Activated CD4-positive, alpha-beta T cell treated with anti-CD3 and anti-CD28 coated beads, Interleukin-2, amount 10 ng/mL, durations not matched to agents 24 days and 14 days (primary cell): ENCODE measurements around the gene SEMA7A. TPM values are rescaled to one million over a fixed set of nuclear protein-coding genes. Genes with fewer than 3 reads are reported as not detected.

Source experiments
- DNase-seq: peaks from one replicate; pipeline ENCODE4 v3.0.0; 2022
- H3K27ac Mint-ChIP-seq: one replicate; pipeline ENCODE4 v1.8.0; 2022; ENCODE audit warnings: mild to moderate bottlenecking, mixed read lengths
- H3K27me3 Mint-ChIP-seq: one replicate; pipeline ENCODE4 v1.8.0; 2022; ENCODE audit warnings: mixed read lengths
- H3K36me3 Mint-ChIP-seq: one replicate; pipeline ENCODE4 v1.8.0; 2022; ENCODE audit warnings: low read depth, mild to moderate bottlenecking, mixed read lengths
- H3K4me1 Mint-ChIP-seq: one replicate; pipeline ENCODE4 v1.8.0; 2021; ENCODE audit warnings: mixed read lengths
- H3K4me3 Mint-ChIP-seq: one replicate; pipeline ENCODE4 v1.8.0; 2022; ENCODE audit warnings: mild to moderate bottlenecking, moderate library complexity, mixed read lengths
- H3K9me3 Mint-ChIP-seq: one replicate; pipeline ENCODE4 v1.8.0; 2021; ENCODE audit warnings: mixed read lengths
- intact Hi-C: fragments of 100-400 bp; cut with micrococcal nuclease; formaldehyde crosslinking; loops from one replicate; pipeline ENCODE4 v1.15.1; 2023
- total RNA-seq: library from RNA; stranded (reverse); gene quantifications from 2 replicates; pipeline ENCODE4 v1.2.3, GENCODE V29; 2022

Gene SEMA7A
- total RNA-seq, 1 donor from 2014 or later: 89.6 TPM

DNA sequence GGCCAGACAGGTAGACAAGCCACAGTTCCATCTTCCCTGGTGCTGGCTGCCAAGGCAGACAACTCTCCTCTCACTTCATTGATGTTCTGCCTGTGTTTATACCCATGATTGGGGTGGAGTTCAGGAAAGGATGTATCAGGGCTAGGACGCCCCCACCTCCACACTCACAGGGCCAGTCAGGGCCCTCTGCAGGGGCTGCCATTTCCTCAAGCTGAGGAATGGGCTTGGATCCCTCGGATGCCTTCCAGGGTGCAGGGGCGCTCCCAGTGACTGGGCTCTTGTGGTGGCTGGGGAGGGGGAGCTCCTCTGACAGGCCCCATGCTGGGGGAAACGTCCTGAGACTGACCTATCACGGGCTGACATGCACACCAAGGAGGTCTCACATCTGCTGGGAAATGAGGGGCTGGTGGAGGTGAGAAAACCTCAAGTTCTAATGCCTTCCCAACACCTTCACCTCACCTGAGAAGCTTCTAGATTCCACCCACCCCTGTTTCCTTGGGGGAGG, 31.4 kb downstream of the SEMA7A start:
- Mint-ChIP-seq H3K4me1 (peaks cover 74% of the 10 kb centered on the region), H3K36me3 (peaks cover 16% of the 10 kb centered on the region), H3K27ac (peak overlapping the region; percentile 79), H3K9me3 (no peaks in the 10 kb centered on the region), H3K27me3 (no peaks in the 10 kb centered on the region), H3K4me3 (peak overlapping the region; percentile 20)
- intact Hi-C loops: loop anchor here (2.0 to 5.0 kb wide), 2 partner anchors 144 to 385 kb away; no protein-coding TSS in a partner anchor
- no peak for DNase-seq

DNA sequence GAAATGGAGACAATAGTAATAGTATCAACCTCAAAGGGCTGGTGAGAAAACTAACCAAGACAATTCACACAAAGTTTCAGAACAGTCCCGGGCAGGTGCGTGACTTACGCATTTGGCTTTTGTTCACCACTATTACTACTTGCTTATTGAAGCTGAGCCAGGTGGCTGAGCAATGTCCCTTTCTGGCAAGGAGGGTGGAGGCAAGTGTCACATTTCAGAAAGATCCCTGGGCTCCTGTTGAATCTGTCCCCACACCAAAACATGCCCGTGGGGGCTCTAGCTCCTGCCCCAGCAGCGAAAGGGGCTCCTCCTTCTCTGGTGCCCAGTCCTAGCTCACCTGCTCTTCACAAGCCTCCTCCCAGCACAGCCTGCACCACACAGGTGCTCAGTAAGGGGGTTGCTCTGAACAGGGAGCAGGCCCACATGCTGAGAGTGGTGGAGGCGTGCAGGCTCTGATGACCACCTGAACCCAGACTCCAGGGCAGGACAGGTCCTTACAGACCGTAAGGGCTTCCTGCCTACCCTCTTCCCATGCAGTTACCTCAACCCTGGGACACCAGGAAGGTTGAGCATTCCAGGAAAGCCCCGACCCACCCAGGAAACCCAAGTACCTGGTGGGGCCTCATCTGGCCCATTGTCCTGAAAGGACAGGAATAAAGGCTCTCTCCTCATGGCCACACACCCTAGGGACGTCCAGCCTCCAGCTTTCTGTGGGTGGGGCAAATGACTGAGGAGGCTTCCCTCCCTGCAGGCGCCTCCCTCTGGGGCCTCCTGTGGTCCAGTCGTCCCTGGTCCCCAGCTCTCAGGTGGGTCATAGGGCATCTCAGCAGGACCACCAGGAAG, 32.6 kb downstream of the SEMA7A start:
- Mint-ChIP-seq H3K27me3 (no peaks in the 10 kb centered on the region), H3K9me3 (no peaks in the 10 kb centered on the region), H3K4me1 (peaks cover 81% of the 10 kb centered on the region), H3K4me3 (peak overlapping the region; percentile 69), H3K27ac (peak overlapping the region; percentile 79), H3K36me3 (peaks cover 19% of the 10 kb centered on the region)
- intact Hi-C loops: loop anchor here (1.0 to 5.0 kb wide), 2 partner anchors 32 to 386 kb away; partner anchors contain the start of gene SEMA7A
- DNase-seq: peak; percentile 75

DNA sequence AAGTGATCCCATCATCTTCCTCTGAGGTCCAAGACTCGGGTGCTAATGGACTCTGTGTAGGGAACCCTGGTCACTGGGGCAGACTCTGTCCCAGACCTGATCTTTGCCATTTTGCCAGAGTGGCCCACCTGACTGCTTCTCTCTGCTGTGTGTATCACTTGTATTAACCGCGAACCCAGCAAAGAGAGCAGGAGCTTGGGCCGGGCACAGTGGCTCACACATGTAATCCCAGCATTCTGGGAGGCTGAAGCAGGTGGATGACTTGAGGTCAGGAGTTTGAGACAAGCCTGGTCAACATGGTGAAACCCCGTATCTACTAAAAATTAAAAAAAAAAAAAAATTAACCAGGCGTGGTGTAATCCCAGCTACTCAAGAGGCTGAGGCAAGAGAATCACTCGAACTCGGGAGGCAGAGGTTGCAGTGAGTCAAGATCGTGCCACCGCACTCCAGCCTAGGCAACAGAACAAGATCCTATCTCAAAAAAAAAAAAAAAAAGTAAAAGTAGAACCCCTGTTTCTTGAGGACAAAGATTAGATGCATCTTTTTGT, 33.4 kb downstream of the SEMA7A start:
- intact Hi-C loops: loop anchor here (1.0 to 5.0 kb wide), 2 partner anchors 33 to 387 kb away; partner anchors contain the start of gene SEMA7A
- Mint-ChIP-seq H3K27me3 (no peaks in the 10 kb centered on the region), H3K4me1 (peaks cover 88% of the 10 kb centered on the region)

DNA sequence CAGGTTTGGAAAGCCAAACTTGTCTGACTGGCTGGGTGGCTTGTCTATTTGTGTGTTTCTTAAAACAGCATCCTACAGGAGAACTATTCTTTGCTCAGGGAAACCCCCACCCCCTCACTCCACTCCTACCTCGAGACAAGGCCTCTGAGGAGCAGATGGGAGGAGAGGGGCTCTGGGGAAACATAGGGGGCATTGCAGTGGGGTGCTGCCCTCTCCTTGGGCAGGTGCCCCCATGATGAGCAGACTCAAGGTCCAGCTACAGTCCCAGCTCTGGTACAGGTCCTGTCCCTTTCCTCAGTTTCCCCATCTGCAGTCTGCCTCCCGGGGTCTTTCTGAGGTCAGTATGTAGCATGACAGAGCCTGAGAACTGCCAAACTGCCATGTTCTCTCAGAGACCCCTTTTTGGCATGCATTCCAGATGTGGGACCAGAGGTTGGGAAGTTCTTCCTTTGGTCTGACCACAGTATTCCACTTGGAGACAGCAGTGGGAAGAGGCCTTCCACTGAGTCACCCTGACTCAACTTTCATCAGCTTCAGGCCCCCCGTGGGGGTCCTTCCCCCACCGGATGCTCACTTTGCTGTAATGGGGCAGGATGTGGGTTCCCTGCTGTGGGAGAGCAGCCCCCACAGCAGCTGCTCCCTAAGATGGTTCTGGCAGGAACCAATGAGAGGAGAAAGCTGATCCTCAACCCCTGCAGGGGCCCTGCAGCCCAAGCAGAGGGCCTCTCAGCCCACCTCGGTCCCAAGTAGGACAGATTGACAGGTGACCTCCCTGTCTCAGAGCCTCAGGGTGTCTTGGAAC, 34.0 kb downstream of the SEMA7A start:
- peak overlapping the region; percentile 79 for H3K27ac Mint-ChIP-seq

More for the DNA sequence above, 33.4 kb downstream of the SEMA7A start:
- H3K9me3 Mint-ChIP-seq: no peaks in the 10 kb centered on the region
- H3K27ac Mint-ChIP-seq: peak overlapping the region; percentile 79
- DNase-seq: peak; percentile 75
- peaks cover 13% of the 10 kb centered on the region for H3K36me3 Mint-ChIP-seq
- H3K4me3 Mint-ChIP-seq: peak overlapping the region; percentile 69

DNA sequence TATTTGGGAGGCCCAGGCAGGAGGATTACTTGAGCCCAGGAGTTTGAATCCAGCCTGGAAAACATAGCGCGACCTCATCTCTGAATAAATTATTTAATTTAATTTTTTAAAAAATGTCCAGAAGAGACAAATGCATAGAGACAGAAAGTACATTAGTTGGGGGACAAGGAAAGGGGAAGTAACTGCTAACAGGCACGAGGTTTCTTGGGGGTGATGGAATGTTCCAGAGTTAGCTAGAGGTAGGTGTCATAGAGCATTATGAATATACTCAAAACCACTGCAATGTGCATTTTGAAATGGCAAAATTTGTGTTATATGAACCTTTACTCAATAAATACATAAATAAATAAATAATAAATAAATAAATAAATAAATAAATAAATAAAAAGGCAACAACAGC, 34.7 kb downstream of the SEMA7A start:
- no peaks in the 10 kb centered on the region for H3K27me3 Mint-ChIP-seq
- H3K9me3 Mint-ChIP-seq: no peaks in the 10 kb centered on the region
- peaks cover 95% of the 10 kb centered on the region for H3K4me1 Mint-ChIP-seq
- peaks cover 7% of the 10 kb centered on the region for H3K36me3 Mint-ChIP-seq
- peak overlapping the region; percentile 97 for H3K27ac Mint-ChIP-seq
- DNase-seq: no peak
- H3K4me3 Mint-ChIP-seq: no peak overlapping the region
- intact Hi-C loops: no loop called here

More for the DNA sequence above, 34.0 kb downstream of the SEMA7A start:
- DNase-seq: peak; percentile 82
- peaks cover 13% of the 10 kb centered on the region for H3K36me3 Mint-ChIP-seq
- peak overlapping the region; percentile 69 for H3K4me3 Mint-ChIP-seq
- H3K27me3 Mint-ChIP-seq: no peaks in the 10 kb centered on the region
- peaks cover 95% of the 10 kb centered on the region for H3K4me1 Mint-ChIP-seq
- intact Hi-C loops: loop anchor here (1.0 to 5.0 kb wide), 2 partner anchors 34 to 388 kb away; partner anchors contain the start of gene SEMA7A
- no peaks in the 10 kb centered on the region for H3K9me3 Mint-ChIP-seq

DNA sequence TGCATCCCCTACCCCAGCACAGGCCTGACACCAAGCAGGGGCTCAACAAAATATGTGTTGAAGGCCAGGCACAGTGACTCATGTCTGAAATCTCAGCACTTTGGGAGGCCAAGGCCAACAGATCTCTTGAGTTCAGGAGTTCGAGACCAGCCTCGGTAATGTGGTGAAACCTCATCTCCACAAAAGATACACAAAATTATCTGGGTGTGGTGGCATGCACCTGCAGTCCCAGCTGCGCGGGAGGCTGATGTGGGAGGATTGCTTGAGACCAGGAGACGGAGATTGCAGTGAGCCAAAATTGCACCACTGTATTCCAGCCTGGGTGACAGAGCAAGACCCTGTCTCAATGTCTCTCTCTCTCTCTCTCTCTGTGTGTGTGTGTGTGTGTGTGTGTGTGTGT, 35.6 kb downstream of the SEMA7A start:
- Mint-ChIP-seq H3K4me3 (peak overlapping the region; percentile 66), H3K27me3 (no peaks in the 10 kb centered on the region), H3K4me1 (peaks cover 90% of the 10 kb centered on the region), H3K36me3 (peaks cover 5% of the 10 kb centered on the region), H3K9me3 (no peaks in the 10 kb centered on the region), H3K27ac (peak overlapping the region; percentile 97)
- DNase-seq: no peak
- intact Hi-C loops: no loop called here

DNA sequence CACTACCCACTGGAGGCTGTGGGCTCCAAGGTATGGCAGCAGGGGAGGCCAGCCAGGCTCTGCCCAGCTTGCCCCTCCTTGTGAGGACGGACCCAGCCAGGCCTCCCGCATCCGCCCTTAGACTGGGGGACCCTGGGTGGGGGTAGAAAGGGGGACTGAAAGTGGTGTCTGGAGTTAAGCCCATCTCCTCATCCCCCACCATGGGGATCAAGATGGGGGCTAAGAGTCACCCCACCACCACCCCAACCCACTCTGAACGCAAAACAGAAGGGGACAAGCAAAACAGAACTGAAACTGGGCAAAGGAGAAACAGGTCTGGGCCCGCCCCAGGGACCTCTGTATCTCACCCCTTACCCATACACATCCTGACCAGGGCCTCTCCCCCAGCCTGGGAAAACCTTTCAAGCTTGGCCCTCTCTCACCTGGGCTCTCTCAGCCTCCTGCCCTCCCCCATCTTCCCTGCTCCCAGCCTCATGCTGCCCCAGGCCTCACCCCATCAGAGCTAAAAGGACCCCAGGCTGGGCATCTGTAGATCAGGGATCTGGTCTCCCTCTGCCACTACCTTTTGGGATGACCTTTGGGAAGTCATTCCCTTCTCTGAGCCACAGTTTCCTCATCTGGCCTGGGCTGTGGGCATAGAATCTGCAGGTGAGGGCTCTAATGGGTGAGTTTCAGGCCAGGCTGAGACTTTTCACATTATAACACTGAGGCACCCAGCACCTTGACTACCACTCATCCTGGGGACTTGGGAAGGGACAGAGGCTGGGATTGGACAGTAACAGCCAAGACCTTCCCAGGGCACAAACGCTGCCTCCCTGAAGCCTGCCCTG, 36.3 kb downstream of the SEMA7A start:
- H3K4me1 Mint-ChIP-seq: peaks cover 90% of the 10 kb centered on the region
- H3K27ac Mint-ChIP-seq: peak overlapping the region; percentile 97
- H3K36me3 Mint-ChIP-seq: peaks cover 6% of the 10 kb centered on the region
- no peaks in the 10 kb centered on the region for H3K27me3 Mint-ChIP-seq
- peak overlapping the region; percentile 66 for H3K4me3 Mint-ChIP-seq
- intact Hi-C loops: loop anchor here (2.0 kb wide), 1 partner anchor 63 kb away; the partner anchor contains the start of gene UBL7
- DNase-seq: no peak
- H3K9me3 Mint-ChIP-seq: no peaks in the 10 kb centered on the region

DNA sequence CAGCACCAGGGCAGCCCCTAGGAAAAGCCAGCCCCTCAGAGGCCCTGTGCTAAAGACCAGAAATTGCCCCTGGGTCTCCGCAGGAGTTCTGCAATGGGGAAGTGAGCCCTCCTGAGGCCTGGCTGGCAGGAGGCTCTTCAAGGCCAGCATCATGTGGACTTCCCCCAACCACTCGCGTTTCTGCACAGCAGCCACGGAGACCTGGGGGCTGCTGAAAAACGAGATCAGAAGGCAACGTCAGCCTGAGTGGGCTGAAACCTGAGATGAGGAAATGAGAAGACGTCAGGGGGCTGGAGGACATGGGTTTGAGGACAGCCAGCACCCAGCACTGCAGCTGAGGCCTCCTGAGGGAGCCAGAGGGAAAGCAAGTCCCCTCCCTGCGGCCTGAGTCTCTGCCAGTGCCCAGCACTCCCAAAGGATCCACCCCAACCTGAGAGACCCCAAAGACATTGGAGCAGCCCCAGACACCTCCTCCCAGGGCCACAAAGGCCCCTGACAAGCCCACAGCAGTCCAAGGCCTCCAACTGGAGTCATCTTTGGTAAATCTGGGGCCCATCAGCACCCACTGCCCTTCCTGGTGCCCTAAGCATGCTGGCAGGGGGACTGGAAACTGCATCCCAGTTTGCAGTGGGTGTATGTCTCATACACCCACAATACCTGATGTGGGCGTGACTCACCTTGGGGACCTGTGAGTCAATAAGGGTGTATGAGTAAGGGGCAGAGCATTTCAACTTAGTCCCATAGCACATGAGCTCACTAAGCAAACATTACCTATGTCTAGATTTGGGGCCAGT, 37.1 kb downstream of the SEMA7A start:
- DNase-seq: no peak
- Mint-ChIP-seq H3K36me3 (peaks cover 8% of the 10 kb centered on the region), H3K4me1 (peaks cover 90% of the 10 kb centered on the region), H3K4me3 (peak overlapping the region; percentile 66), H3K9me3 (no peaks in the 10 kb centered on the region), H3K27ac (peak overlapping the region; percentile 97), H3K27me3 (no peaks in the 10 kb centered on the region)
- intact Hi-C loops: loop anchor here (1.0 to 2.0 kb wide), 2 partner anchors 12 to 64 kb away; partner anchors contain the start of gene UBL7

DNA sequence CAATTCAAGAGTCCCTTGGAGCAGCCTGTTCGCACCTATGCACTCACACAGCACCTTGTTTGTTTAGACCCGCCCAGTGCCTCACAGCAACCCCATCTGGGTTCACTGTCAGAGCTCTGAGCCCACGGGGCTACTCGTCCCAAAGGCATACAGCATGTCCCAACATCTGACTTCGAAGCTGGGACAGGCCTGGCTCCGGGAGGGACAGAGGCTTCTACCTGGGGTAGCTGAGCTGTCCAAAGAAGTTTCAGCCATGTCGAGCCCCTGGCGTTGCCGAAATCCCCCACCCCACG, 37.7 kb downstream of the SEMA7A start:
- DNase-seq: no peak
- Mint-ChIP-seq H3K27ac (peak overlapping the region; percentile 97), H3K4me1 (peaks cover 89% of the 10 kb centered on the region), H3K27me3 (no peaks in the 10 kb centered on the region), H3K9me3 (no peaks in the 10 kb centered on the region), H3K4me3 (peak overlapping the region; percentile 66), H3K36me3 (peaks cover 8% of the 10 kb centered on the region)
- intact Hi-C loops: loop anchor here (1.0 to 2.0 kb wide), 2 partner anchors 12 to 65 kb away; partner anchors contain the start of gene UBL7

DNA sequence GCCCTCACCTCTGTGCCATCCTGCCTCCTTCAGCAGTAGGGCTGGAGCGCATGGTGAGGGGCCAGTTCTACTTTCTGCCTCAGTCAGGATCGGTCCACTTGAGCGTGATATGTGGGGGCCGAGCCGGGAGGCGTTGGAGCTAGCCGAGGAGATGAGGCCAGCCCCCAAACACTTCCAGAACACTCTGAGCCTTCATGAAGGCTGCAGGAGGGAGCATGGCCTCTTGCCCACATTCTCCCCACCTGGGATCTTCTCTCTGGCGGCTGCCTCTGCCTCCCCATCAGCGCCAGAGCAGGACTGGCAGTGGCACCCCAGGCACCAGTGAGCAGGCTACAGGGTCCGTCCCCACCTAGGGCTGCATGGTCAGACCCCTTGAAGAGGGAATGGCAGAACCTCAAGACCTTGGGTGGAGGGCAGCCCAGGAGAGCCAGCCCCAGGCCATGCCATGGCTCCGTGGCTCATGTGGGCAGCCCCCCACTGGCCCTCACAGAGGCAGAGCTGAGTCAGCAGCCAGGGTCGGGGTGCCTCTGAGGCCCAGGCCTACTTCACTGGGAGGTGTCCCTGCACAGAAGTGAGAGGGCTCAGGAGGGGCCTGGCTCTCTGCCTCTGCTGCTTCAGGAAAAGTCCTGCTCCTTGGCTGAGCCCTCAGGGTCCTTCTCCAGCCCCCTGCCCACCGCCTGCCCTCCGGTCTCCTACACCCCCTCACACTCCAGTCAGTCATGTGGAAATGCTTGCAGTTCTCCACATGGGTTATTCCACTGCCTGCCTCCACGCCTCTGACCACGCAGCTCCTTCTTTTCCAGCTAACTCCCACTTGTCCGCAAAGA, 38.2 kb downstream of the SEMA7A start:
- Mint-ChIP-seq H3K27me3 (no peaks in the 10 kb centered on the region), H3K36me3 (peaks cover 8% of the 10 kb centered on the region), H3K27ac (peak overlapping the region; percentile 97), H3K4me3 (no peak overlapping the region), H3K4me1 (peaks cover 89% of the 10 kb centered on the region), H3K9me3 (no peaks in the 10 kb centered on the region)
- DNase-seq: no peak
- intact Hi-C loops: loop anchor here (1.0 to 2.0 kb wide), 2 partner anchors 11 to 65 kb away; partner anchors contain the start of gene UBL7

DNA sequence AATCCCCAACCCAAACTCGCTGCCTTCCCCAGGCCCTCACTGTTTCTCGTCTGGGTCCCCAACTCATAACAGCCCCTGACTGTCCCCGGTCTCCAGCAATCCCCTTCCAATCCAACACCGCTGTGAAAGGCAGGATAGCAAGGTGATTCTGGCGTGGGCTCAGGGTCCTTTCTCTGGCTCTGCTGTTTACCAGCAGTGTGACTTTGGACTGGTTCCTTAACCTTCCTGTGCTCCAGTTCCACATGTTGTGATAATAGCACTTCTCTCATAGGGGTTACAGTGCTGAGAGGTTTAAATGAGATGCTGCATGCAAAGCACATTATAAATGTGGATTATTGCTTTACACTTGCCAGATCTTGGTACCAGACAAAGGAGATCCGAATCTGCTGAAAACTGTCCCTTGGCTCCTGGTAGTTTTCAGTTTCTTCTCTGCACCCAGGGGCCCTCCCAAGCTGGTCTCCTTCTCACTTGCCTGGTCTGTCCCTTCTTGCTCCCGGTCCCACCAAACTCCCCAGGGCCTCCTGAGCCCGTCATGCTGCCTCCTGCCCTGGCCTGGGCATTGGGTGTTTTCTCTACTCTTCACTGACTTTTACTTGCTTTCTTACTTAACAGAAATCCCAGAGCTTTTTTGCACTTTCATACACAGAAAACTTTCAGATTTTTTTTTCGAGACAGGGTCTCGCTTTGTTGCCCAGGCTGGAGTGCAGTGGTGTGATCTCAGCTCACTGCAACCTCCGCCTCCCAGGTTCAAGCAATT, 39.5 kb downstream of the SEMA7A start:
- H3K36me3 Mint-ChIP-seq: peaks cover 8% of the 10 kb centered on the region
- no peak for DNase-seq
- H3K27ac Mint-ChIP-seq: peak overlapping the region; percentile 82
- no peak overlapping the region for H3K4me3 Mint-ChIP-seq
- H3K4me1 Mint-ChIP-seq: peaks cover 82% of the 10 kb centered on the region
- no peaks in the 10 kb centered on the region for H3K9me3 Mint-ChIP-seq
- intact Hi-C loops: no loop called here
- H3K27me3 Mint-ChIP-seq: no peaks in the 10 kb centered on the region
